Thyroid gland (tissue), 4 donors: Measurements from ENCODE around the gene GATA5. TPM values are rescaled to one million over a fixed set of nuclear protein-coding genes. Genes with fewer than 3 reads are reported as not detected.
A peak's percentile ranks its signal among the peaks of the same experiment; 100 is the strongest.

Source experiments
- DNase-seq, 2 donors: peaks; one replicate each; pipeline ENCODE4 v3.0.0-alpha.2; 2019
- H3K27ac ChIP-seq, 3 donors: fragments of 200-600 bp; sonication (generic); 1 replicate in 2 of 3; 2 replicates in 1 of 3; pipeline ENCODE4 v1.5.1; 2016 to 2019; ENCODE audit warnings: mild to moderate bottlenecking in 1 of 3, moderate library complexity in 1 of 3
- H3K27me3 ChIP-seq: fragments of 200-600 bp; sonication (generic); one replicate; pipeline ENCODE4 v1.5.1; 2019
- H3K36me3 ChIP-seq, 2 donors: fragments of 200-600 bp; sonication (generic); one replicate each; pipeline ENCODE4 v1.5.1; 2016 to 2019
- H3K4me1 ChIP-seq, 2 donors: fragments of 200-600 bp; sonication (generic); one replicate each; pipeline ENCODE4 v1.5.1; 2017 to 2019
- H3K4me3 ChIP-seq, 3 donors: fragments of 200-600 bp; sonication (generic); replicated peaks in 1 of 3; 1 replicate in 2 of 3; 2 replicates in 1 of 3; pipeline ENCODE4 v1.5.1; 2016; ENCODE audit warnings: mild to moderate bottlenecking in 1 of 3
- H3K9me3 ChIP-seq: fragments of 200-600 bp; sonication (generic); one replicate; pipeline ENCODE4 v1.5.1; 2017
- CTCF ChIP-seq, 6 experiments: fragments of 200-600 bp in 3 of 6; fragments of 450-650 bp in 3 of 6; sonication (generic) in 3 of 6; IDR thresholded peaks; one replicate each; pipeline ENCODE4 v1.5.1; 2016 to 2019; ENCODE audit warnings: antibody characterized with exemption in 6 of 6, mild to moderate bottlenecking in 2 of 6, inconsistent platforms in 1 of 6, moderate library complexity in 1 of 6
- POLR2A ChIP-seq, 2 donors: fragments of 450-650 bp; IDR thresholded peaks; one replicate each; pipeline ENCODE4 v1.6.1; 2017; ENCODE audit warnings: antibody characterized with exemption in 2 of 2, mild to moderate bottlenecking in 2 of 2, moderate library complexity in 1 of 2
- WGBS, 2 donors: methylation state at CpG; one replicate each; pipeline ENCODE4 v1.1.5; 2017; 5-methylcytosine and 5-hydroxymethylcytosine counted together
- intact Hi-C: fragments of 100-400 bp; cut with DNase I; formaldehyde crosslinking; loops from one replicate; pipeline ENCODE4 v1.15.1; 2023
- total RNA-seq, 4 donors: library from RNA; depleted of rRNA; stranded (reverse); fragments of >200 nt; gene quantifications; one replicate each; pipeline ENCODE4 v1.2.3, GENCODE V29; 2016

Gene GATA5
- total RNA-seq, result under 1 TPM in 3 of 4 donors, not detected in 1; 0.33 to 0.67 (median 0.54) TPM

- DNase-seq, result no peak
- Histone ChIP-seq H3K4me1 (peaks cover 7 to 17% of the 10 kb centered on the region in 2 donors), H3K9me3 (no peaks in the 10 kb centered on the region), H3K36me3 (no peaks in the 10 kb centered on the region), H3K27ac (no peak within 1 kb of the TSS), H3K4me3 (peak within 1 kb of the TSS in 1 of 3 donors; percentile 27), H3K27me3 (peaks cover 12% of the 10 kb centered on the region)
- WGBS, 2 donors, result 0% methylated on average over 14 of the region's 37 CpGs; no CpG with 5 or more reads in 1 of the 2 donors
- intact Hi-C loops, result no loop called here
- no peak for TF ChIP-seq POLR2A (IDR thresholded peaks at IDR 0.05)
- TF ChIP-seq CTCF (IDR thresholded peaks at IDR 0.05), result no peak
Measured at GRCh38 chr20:62475772-62476055, at the start of gene GATA5. TSS of gene GATA5 (minus strand) at chr20:62475995. CDS start at chr20:62475521, 474 bp downstream.

DNA sequence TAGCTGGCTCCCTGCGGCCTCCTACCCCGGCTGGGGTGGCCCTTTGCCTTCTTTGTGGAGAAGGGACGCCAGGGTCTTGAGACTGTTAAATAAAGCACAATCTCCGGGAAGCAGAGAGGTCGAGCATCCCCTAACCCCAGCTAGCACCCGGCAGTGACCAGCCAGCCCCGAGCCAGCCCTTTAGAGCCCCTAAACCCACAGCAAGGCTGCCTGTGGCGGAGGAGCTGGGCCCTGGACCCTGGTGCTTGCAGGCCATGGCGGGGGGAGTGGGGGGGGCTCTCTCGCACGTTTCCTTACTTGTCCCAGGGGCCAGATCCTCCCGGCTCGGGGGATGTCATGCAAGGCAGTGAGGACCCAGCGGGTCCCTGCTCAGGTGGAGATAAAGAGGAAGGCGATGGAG lies 49.2 kb upstream of the GATA5 start:
- H3K9me3 ChIP-seq, result no peaks in the 10 kb centered on the region
- H3K36me3 ChIP-seq, result no peaks in the 10 kb centered on the region
- intact Hi-C loops, result no loop called here
- no peaks in the 10 kb centered on the region for H3K4me1 ChIP-seq
- no peak overlapping the region for H3K27ac ChIP-seq
- no peak for DNase-seq
- no peak for TF ChIP-seq POLR2A (IDR thresholded peaks at IDR 0.05)
- no peak for TF ChIP-seq CTCF (IDR thresholded peaks at IDR 0.05)
- no peak overlapping the region for H3K4me3 ChIP-seq
- H3K27me3 ChIP-seq, result no peaks in the 10 kb centered on the region
- WGBS, 2 donors, result 46 to 92% methylated on average over 2 to 7 of the region's 15 CpGs

DNA sequence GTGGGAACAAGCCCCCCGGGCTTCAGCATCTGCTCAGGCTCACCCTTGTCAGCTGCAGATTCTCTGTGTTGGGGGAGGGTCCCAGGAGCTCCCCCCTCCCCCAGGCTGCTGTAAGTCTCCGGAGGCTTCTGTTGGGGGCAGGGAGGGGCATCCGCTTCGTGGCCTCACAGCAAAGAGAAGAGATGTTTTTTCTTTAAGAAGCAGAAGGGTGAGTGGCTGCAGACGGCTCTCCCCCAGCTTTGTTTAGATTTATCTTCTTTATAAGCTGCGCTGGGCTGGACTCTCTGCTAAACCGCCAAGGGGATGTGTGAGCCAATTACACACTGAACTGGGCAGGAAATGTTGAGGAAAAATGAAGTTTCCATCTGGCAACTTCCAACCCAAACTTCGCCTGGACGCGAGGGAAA lies 48.7 kb upstream of the GATA5 start:
- H3K9me3 ChIP-seq, result no peaks in the 10 kb centered on the region
- no peaks in the 10 kb centered on the region for H3K4me1 ChIP-seq
- DNase-seq, result no peak
- no peak overlapping the region for H3K27ac ChIP-seq
- intact Hi-C loops, result no loop called here
- no peaks in the 10 kb centered on the region for H3K27me3 ChIP-seq
- no peaks in the 10 kb centered on the region for H3K36me3 ChIP-seq
- 5 to 6% methylated on average over 9 to 10 of the region's 10 CpGs for WGBS, 2 donors
- H3K4me3 ChIP-seq, result no peak overlapping the region
- TF ChIP-seq POLR2A (IDR thresholded peaks at IDR 0.05) (no peak), CTCF (IDR thresholded peaks at IDR 0.05) (no peak)

DNA sequence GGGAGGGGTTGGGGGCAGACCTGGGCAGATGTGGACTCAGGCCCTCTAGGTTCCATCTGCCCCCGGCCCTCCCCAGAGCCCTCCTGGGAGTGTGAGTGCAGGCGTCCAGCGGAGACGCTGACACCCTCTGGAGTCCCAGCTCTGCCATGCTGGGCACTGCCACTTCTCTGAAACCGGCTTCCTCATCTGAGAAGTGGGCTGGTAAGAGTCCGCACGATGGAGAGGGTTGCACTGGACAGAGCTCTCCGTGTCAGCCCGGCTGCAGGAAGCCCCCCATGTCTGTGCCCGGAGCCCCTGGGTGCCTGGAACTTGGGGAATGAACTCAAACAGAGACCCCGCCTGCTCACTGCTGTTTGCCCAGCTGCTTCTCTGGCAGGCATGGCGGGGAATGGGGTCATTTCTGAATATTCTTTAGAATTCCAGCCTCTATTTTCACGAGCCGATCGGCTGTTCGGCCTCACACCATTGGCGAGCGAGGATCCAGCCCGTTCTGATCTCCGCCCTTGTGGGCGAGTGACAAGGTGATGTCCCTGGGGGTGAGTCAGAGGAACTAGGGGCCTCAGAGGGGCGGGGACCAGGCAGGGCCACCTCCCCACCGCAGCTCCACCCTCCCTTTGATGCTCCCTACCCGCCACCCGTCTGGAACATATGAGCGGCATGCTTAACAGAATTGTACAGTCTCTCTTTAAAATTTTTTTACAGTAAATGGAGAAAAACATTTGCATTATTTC lies 47.8 kb upstream of the GATA5 start:
- TF ChIP-seq POLR2A (IDR thresholded peaks at IDR 0.05) (no peak), CTCF (IDR thresholded peaks at IDR 0.05) (no peak)
- WGBS, 2 donors, result 64 to 68% methylated on average over 18 to 26 of the region's 26 CpGs
- no peaks in the 10 kb centered on the region for H3K4me1 ChIP-seq
- no peaks in the 10 kb centered on the region for H3K27me3 ChIP-seq
- H3K27ac ChIP-seq, result no peak overlapping the region
- DNase-seq, result no peak
- intact Hi-C loops, result no loop called here
- no peaks in the 10 kb centered on the region for H3K36me3 ChIP-seq
- no peak overlapping the region for H3K4me3 ChIP-seq
- H3K9me3 ChIP-seq, result no peaks in the 10 kb centered on the region

DNA sequence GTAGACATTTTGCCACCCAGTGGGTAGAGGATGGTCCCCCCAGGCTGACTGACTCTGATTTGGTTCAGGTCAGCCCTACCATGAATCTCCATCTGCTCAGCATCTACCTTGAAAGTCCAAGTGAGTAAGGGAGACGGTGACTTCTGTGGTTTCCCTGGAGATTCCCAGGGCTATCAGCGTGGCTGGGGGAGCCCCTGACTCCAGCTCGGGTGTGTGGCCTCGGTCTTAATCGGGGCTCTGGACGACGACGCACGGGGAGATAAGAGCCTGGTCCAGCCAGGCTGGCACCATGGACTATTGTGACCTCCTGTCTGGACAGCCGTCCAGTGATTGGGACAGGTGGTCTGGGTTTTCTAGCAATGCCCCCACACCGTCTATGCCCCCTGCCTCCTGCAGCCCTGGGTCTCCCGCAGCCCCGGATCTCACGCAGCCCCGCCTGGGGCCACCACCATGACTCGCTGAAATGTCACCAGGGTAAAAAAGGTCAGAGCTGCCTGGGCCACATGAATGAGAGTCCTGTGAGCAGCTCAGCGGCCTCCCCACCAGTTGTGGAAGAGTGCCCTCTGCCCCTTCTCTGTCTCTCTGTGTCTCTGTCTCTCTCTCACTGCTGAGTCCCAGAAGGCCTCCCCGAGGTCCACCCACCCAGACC lies 47.1 kb upstream of the GATA5 start:
- DNase-seq, result no peak
- no peaks in the 10 kb centered on the region for H3K36me3 ChIP-seq
- H3K27me3 ChIP-seq, result no peaks in the 10 kb centered on the region
- H3K9me3 ChIP-seq, result no peaks in the 10 kb centered on the region
- intact Hi-C loops, result no loop called here
- no peaks in the 10 kb centered on the region for H3K4me1 ChIP-seq
- TF ChIP-seq CTCF (IDR thresholded peaks at IDR 0.05) (no peak), POLR2A (IDR thresholded peaks at IDR 0.05) (no peak)
- WGBS, 2 donors, result 63 to 82% methylated on average over 5 to 18 of the region's 18 CpGs
- H3K4me3 ChIP-seq, result no peak overlapping the region
- no peak overlapping the region for H3K27ac ChIP-seq
